LNCaP clone FGC (cell line): ENCODE results near the gene USP5.

Experiments
- DNase-seq: peaks from one replicate; pipeline ENCODE4 v3.0.0-alpha.2; 2011; ENCODE audit warnings: low read depth
- H3K4me3 ChIP-seq: 2 replicates; pipeline ENCODE4 v1.5.1; 2011; ENCODE audit warnings: mild to moderate bottlenecking, low read depth, low read length, control low read depth
- CTCF ChIP-seq: IDR thresholded peaks from 2 replicates; pipeline ENCODE4 v1.5.1; 2012; ENCODE audit warnings: mild to moderate bottlenecking; ENCODE audit not compliant: control insufficient read depth, insufficient read depth; ENCODE audit errors: extremely low read depth

The USP5 gene

GRCh38 chr12:6837370-6838060 lies 14.4 kb upstream of the USP5 start:
- H3K4me3 ChIP-seq = no peak overlapping the region
- no peak for DNase-seq
- TF ChIP-seq CTCF = no peak

DNA sequence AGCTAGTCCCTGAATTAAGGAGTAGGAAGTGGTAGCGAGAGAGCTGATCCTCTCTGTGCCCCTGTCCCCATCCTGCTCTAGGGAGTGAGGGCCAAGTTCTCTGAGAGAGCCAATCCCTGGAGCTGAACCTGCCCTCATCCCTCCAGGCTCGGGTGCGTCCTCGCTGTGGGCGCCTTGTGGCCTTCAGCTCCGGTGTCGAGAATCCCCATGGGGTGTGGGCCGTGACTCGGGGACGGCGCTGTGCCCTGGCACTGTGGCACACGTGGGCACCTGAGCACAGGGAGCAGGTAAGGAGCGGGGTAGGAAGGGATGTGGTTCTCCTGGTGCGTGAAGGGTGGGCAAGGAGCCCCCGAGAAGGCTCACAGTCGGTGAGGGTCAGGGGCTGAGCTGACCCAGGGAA lies 13.1 kb upstream of the USP5 start:
- no peak for DNase-seq
- no peak for TF ChIP-seq CTCF
- H3K4me3 ChIP-seq = no peak overlapping the region

DNA sequence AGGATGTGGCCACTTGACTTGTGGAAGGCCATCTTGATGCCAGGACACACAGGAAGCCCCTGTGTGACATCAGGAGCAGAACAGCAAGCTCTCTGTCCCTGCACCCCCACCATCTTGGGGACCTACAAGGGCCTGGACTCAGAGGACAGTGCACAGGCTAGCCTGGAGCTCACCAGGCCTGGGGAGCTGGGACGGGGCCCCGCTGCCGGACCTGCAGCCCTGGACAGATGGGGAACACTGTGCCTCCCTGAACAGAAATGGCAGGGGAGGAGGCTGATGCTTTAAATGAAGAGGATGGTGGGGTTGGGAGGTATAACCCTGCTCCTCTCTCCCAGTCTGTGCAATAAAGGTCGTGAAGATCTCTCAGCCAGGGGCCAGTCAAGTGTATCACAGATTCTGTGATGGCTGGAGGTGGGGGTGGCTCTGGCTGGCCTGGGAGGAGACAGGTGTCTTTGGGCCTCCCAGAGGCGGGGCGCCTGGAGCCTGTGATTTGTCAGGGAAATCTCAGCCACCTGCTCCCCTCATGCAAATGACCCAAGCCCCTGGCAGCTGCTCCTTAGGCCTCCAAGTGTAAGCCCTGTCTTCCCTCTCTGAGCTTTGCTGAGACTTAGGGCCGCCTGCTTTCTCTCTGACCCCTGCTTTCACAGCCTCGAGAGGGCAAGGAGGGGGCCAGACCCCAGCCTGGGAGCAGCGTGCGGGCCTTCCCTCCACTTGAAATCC lies 12.3 kb upstream of the USP5 start:
- no peak for TF ChIP-seq CTCF
- H3K4me3 ChIP-seq = no peak overlapping the region
- no peak for DNase-seq

- no peak for TF ChIP-seq CTCF
- no peak for DNase-seq
- H3K4me3 ChIP-seq = no peak overlapping the region
Observed at GRCh38 chr12:6840330-6840729, 11.6 kb upstream of the USP5 start.

- no peak for DNase-seq
- no peak for TF ChIP-seq CTCF
- H3K4me3 ChIP-seq = no peak within 1 kb of the TSS
Observed at GRCh38 chr12:6840761-6841515, 11.0 kb upstream of the USP5 start, which contains the start of gene GNB3. TSS of gene GNB3 (plus strand) at chr12:6840925. CDS start at chr12:6841288, 363 bp downstream.

DNA sequence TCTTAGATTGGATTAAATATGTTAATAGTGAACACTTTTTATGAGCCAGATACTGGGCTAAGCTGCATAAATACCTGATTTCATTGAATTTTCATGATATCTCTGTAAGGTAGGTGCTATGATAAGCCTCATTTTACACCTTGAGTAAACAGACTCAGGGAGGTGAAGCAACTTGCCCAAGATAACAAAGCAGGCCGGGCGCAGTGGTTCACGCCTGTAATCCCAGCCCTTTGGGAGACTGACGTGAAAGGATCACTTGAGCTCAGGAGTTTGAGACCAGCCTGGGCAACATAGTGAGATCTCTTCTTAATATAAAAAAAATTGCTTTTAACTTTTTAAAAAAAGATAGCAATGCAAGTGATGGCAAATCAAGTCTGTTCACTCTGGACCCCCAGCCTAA lies 9.9 kb upstream of the USP5 start:
- no peak overlapping the region for H3K4me3 ChIP-seq
- TF ChIP-seq CTCF = no peak
- no peak for DNase-seq
